ENCODE data around the gene RPAP3. TPM values are rescaled to one million over a fixed set of nuclear protein-coding genes. Genes with fewer than 3 reads are reported as not detected.

The RPAP3 gene
- total RNA-seq, 1 experiment from 2014 or later: 22.1 TPM

- no peak overlapping the region for H3K9ac ChIP-seq (ENCODE audit: low read length)
- no peaks in the 10 kb centered on the region for H3K9me2 ChIP-seq (replicated peaks; ENCODE audit: low read length)
- H3K4me2 ChIP-seq (ENCODE audit: low read length): no peak overlapping the region
- no peak overlapping the region for H2AFZ ChIP-seq (ENCODE audit: low read length)
- H3F3A ChIP-seq (ENCODE audit: low read length, unreplicated experiment): no peaks in the 10 kb centered on the region
- intact Hi-C loops (cut with micrococcal nuclease): no loop called here
- no TSS peak for BruUV-seq (replicated peaks)
- no peaks in the 10 kb centered on the region for H4K20me1 ChIP-seq (ENCODE audit: low read length)
- H3K9me3 ChIP-seq (ENCODE audit: low read length): no peaks in the 10 kb centered on the region
- ATAC-seq: no peak
- H3K36me3 ChIP-seq (ENCODE audit: low read depth, low read length): no peaks in the 10 kb centered on the region
- TF ChIP-seq, protein P1, sequence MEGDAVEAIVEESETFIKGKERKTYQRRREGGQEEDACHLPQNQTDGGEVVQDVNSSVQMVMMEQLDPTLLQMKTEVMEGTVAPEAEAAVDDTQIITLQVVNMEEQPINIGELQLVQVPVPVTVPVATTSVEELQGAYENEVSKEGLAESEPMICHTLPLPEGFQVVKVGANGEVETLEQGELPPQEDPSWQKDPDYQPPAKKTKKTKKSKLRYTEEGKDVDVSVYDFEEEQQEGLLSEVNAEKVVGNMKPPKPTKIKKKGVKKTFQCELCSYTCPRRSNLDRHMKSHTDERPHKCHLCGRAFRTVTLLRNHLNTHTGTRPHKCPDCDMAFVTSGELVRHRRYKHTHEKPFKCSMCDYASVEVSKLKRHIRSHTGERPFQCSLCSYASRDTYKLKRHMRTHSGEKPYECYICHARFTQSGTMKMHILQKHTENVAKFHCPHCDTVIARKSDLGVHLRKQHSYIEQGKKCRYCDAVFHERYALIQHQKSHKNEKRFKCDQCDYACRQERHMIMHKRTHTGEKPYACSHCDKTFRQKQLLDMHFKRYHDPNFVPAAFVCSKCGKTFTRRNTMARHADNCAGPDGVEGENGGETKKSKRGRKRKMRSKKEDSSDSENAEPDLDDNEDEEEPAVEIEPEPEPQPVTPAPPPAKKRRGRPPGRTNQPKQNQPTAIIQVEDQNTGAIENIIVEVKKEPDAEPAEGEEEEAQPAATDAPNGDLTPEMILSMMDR (conservative IDR thresholded peaks at IDR 0.05; ENCODE audit: low read depth, low read length): no peak
- TF ChIP-seq EZH2 (IDR thresholded peaks at IDR 0.05; ENCODE audit: low read length, unreplicated experiment) (no peak), EZH2phosphoT487 (IDR thresholded peaks at IDR 0.05; ENCODE audit: borderline replicate concordance, low read length) (no peak)
- CTCF ChIA-PET: no interaction called here
- POLR2A ChIA-PET (ENCODE audit: unreplicated experiment): interaction anchor here (1.2 kb wide), 1 partner anchor 48 kb away, joined by 3 read pairs; no protein-coding TSS in a partner anchor
- H3K79me2 ChIP-seq (ENCODE audit: low read length): no peaks in the 10 kb centered on the region
- no peak overlapping the region for H3K4me3 ChIP-seq (ENCODE audit: low read length)
- H3K4me1 ChIP-seq (ENCODE audit: insufficient read depth, low read length): peaks cover 22% of the 10 kb centered on the region
- no peak for DNase-seq
- no peak overlapping the region for H3K27ac ChIP-seq (ENCODE audit: low read length)
- H3K27me3 ChIP-seq (ENCODE audit: low read length): no peaks in the 10 kb centered on the region
These were observed 26.7 kb upstream of the RPAP3 start for GRCh38 chr12:47732504-47732903.

DNA sequence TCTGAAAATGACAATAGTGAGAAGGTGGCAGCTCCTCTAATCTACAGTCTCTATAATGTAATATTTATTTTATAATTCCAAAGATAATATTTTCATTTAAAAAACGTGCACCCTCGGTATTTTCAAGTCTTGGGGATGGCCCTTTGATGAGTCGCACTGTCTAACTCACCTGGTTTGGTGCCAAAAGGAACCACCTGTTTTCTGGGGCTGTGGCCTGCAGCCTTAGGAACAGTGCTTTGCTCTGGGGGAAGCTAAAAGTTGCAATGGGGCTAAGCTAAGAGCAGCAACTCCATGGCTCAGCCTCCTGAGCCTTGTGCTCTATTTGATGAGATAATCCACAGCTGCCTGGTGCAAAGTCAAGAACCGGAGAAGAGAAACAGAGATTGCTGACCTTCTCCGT lies 25.9 kb upstream of the RPAP3 start:
- no peak overlapping the region for H3K9ac ChIP-seq (ENCODE audit: low read length)
- no peaks in the 10 kb centered on the region for H3F3A ChIP-seq (ENCODE audit: low read length, unreplicated experiment)
- H3K4me3 ChIP-seq (ENCODE audit: low read length): no peak overlapping the region
- DNase-seq (peak; percentile 44), ATAC-seq (no peak)
- H3K79me2 ChIP-seq (ENCODE audit: low read length): no peaks in the 10 kb centered on the region
- no peak overlapping the region for H3K4me2 ChIP-seq (ENCODE audit: low read length)
- TF ChIP-seq EZH2phosphoT487 (IDR thresholded peaks at IDR 0.05; ENCODE audit: borderline replicate concordance, low read length) (no peak), EZH2 (IDR thresholded peaks at IDR 0.05; ENCODE audit: low read length, unreplicated experiment) (no peak)
- TF ChIP-seq, protein P1 (conservative IDR thresholded peaks at IDR 0.05; ENCODE audit: low read depth, low read length): no peak
- H3K36me3 ChIP-seq (ENCODE audit: low read depth, low read length): no peaks in the 10 kb centered on the region
- no peaks in the 10 kb centered on the region for H3K9me3 ChIP-seq (ENCODE audit: low read length)
- H3K27ac ChIP-seq (ENCODE audit: low read length): no peak overlapping the region
- intact Hi-C loops (cut with micrococcal nuclease): no loop called here
- BruUV-seq (replicated peaks): no TSS peak
- ChIA-PET POLR2A (ENCODE audit: unreplicated experiment) (no interaction called here), CTCF (no interaction called here)
- H3K4me1 ChIP-seq (ENCODE audit: insufficient read depth, low read length): peaks cover 22% of the 10 kb centered on the region
- no peaks in the 10 kb centered on the region for H3K9me2 ChIP-seq (replicated peaks; ENCODE audit: low read length)
- H2AFZ ChIP-seq (ENCODE audit: low read length): no peak overlapping the region
- H4K20me1 ChIP-seq (ENCODE audit: low read length): no peaks in the 10 kb centered on the region
- H3K27me3 ChIP-seq (ENCODE audit: low read length): no peaks in the 10 kb centered on the region

DNA sequence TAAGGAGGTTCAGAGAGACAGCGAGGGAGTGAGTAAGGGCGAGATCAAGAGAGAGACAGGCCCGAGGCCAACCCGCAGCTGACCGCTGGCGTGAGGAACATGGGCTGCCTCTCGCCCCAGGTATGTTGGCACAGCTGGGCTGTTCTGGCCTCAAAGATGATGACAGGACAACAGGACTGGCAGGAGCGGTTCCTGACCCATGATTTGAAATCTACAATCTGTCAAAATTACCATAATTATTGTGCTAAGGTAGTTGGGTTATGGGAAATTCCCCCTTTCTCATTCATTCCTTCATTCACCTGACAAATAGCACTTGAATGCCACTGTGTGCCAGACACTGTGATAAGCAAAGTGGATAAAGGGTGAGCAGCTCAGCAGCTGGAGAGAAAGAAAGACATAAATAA lies 24.5 kb upstream of the RPAP3 start:
- H3F3A ChIP-seq (ENCODE audit: low read length, unreplicated experiment): no peaks in the 10 kb centered on the region
- BruUV-seq (replicated peaks): no TSS peak
- no peaks in the 10 kb centered on the region for H3K36me3 ChIP-seq (ENCODE audit: low read depth, low read length)
- no peaks in the 10 kb centered on the region for H4K20me1 ChIP-seq (ENCODE audit: low read length)
- DNase-seq (peak; percentile 61), ATAC-seq (peak; percentile 62)
- intact Hi-C loops (cut with micrococcal nuclease): no loop called here
- H3K9me3 ChIP-seq (ENCODE audit: low read length): no peaks in the 10 kb centered on the region
- H3K9ac ChIP-seq (ENCODE audit: low read length): no peak overlapping the region
- H3K27ac ChIP-seq (ENCODE audit: low read length): no peak overlapping the region
- H3K27me3 ChIP-seq (ENCODE audit: low read length): no peaks in the 10 kb centered on the region
- peaks cover 22% of the 10 kb centered on the region for H3K4me1 ChIP-seq (ENCODE audit: insufficient read depth, low read length)
- H3K9me2 ChIP-seq (replicated peaks; ENCODE audit: low read length): no peaks in the 10 kb centered on the region
- peak overlapping the region; percentile 42; the same call in 1 of the 2 replicates for H3K4me2 ChIP-seq (ENCODE audit: low read length)
- TF ChIP-seq, protein P1 (conservative IDR thresholded peaks at IDR 0.05; ENCODE audit: low read depth, low read length): no peak
- TF ChIP-seq EZH2phosphoT487 (IDR thresholded peaks at IDR 0.05; ENCODE audit: borderline replicate concordance, low read length) (no peak), EZH2 (IDR thresholded peaks at IDR 0.05; ENCODE audit: low read length, unreplicated experiment) (no peak)
- CTCF ChIA-PET: no interaction called here
- H3K4me3 ChIP-seq (ENCODE audit: low read length): no peak overlapping the region
- no peaks in the 10 kb centered on the region for H3K79me2 ChIP-seq (ENCODE audit: low read length)
- POLR2A ChIA-PET (ENCODE audit: unreplicated experiment): no interaction called here
- peak overlapping the region; percentile 16; the same call in 1 of the 2 replicates for H2AFZ ChIP-seq (ENCODE audit: low read length)
